Thyroid gland (tissue), 4 donors: ENCODE measurements around the gene SORL1-AS1.

ENCODE experiments used
- DNase-seq, 2 donors: peaks; one replicate each; pipeline ENCODE4 v3.0.0-alpha.2; 2019
- H3K27ac ChIP-seq, 3 donors: fragments of 200-600 bp; sonication (generic); 1 replicate in 2 of 3; 2 replicates in 1 of 3; pipeline ENCODE4 v1.5.1; 2016 to 2019; ENCODE audit warnings: mild to moderate bottlenecking in 1 of 3, moderate library complexity in 1 of 3
- H3K27me3 ChIP-seq: fragments of 200-600 bp; sonication (generic); one replicate; pipeline ENCODE4 v1.5.1; 2019
- H3K36me3 ChIP-seq, 2 donors: fragments of 200-600 bp; sonication (generic); one replicate each; pipeline ENCODE4 v1.5.1; 2016 to 2019
- H3K4me1 ChIP-seq, 2 donors: fragments of 200-600 bp; sonication (generic); one replicate each; pipeline ENCODE4 v1.5.1; 2017 to 2019
- H3K4me3 ChIP-seq, 3 donors: fragments of 200-600 bp; sonication (generic); replicated peaks in 1 of 3; 1 replicate in 2 of 3; 2 replicates in 1 of 3; pipeline ENCODE4 v1.5.1; 2016; ENCODE audit warnings: mild to moderate bottlenecking in 1 of 3
- H3K9me3 ChIP-seq: fragments of 200-600 bp; sonication (generic); one replicate; pipeline ENCODE4 v1.5.1; 2017
- CTCF ChIP-seq, 6 experiments: fragments of 200-600 bp in 3 of 6; fragments of 450-650 bp in 3 of 6; sonication (generic) in 3 of 6; IDR thresholded peaks; one replicate each; pipeline ENCODE4 v1.5.1; 2016 to 2019; ENCODE audit warnings: antibody characterized with exemption in 6 of 6, mild to moderate bottlenecking in 2 of 6, inconsistent platforms in 1 of 6, moderate library complexity in 1 of 6
- POLR2A ChIP-seq, 2 donors: fragments of 450-650 bp; IDR thresholded peaks; one replicate each; pipeline ENCODE4 v1.6.1; 2017; ENCODE audit warnings: antibody characterized with exemption in 2 of 2, mild to moderate bottlenecking in 2 of 2, moderate library complexity in 1 of 2
- WGBS, 2 donors: methylation state at CpG; one replicate each; pipeline ENCODE4 v1.1.5; 2017; 5-methylcytosine and 5-hydroxymethylcytosine counted together
- intact Hi-C: fragments of 100-400 bp; cut with DNase I; formaldehyde crosslinking; loops from one replicate; pipeline ENCODE4 v1.15.1; 2023

SORL1-AS1 gene

DNA sequence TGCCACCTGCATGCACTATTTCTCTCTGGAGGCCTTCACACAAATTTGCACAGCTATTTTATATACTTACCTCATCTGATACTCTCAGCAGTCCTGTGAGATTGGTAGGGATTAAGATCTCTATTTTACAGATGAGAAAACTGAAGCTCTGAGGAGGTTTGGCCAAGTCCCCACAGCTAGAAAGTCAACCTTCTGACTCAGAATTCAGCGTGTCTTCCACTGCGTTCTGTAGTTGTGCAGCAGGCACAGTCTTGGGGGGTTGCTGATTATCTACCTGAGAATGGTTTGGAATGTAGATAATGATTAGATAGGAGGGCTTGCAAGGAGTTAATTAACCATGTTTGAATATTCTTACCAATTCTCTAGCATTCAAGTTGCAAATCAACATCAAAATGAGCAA, 3.1 kb downstream of the SORL1-AS1 start:
- intact Hi-C loops = loop anchor here (10.0 kb wide), 1 partner anchor 125 kb away; no protein-coding TSS in a partner anchor
- WGBS, 2 donors = 91 to 92% methylated on average over 2 of the region's 2 CpGs
- H3K4me3 ChIP-seq = no peak overlapping the region
- H3K36me3 ChIP-seq = no peaks in the 10 kb centered on the region
- peaks cover 13 to 15% of the 10 kb centered on the region in 2 donors for H3K4me1 ChIP-seq
- no peaks in the 10 kb centered on the region for H3K27me3 ChIP-seq
- no peaks in the 10 kb centered on the region for H3K9me3 ChIP-seq
- no peak overlapping the region for H3K27ac ChIP-seq
- TF ChIP-seq CTCF (IDR thresholded peaks at IDR 0.05) (no peak), POLR2A (IDR thresholded peaks at IDR 0.05) (no peak)
- DNase-seq = no peak

- Histone ChIP-seq H3K36me3 (no peaks in the 10 kb centered on the region), H3K9me3 (no peaks in the 10 kb centered on the region), H3K27me3 (no peaks in the 10 kb centered on the region), H3K4me3 (no peak overlapping the region), H3K27ac (no peak overlapping the region), H3K4me1 (peaks cover 13 to 15% of the 10 kb centered on the region in 2 donors)
- no peak for DNase-seq
- intact Hi-C loops = no loop called here
- 88 to 99% methylated on average over 4 of the region's 4 CpGs for WGBS, 2 donors
- TF ChIP-seq CTCF (IDR thresholded peaks at IDR 0.05) (no peak), POLR2A (IDR thresholded peaks at IDR 0.05) (no peak)
Measured at GRCh38 chr11:121449123-121449522, 3.6 kb downstream of the SORL1-AS1 start.

GRCh38 chr11:121448431-121448941, 4.3 kb downstream of the SORL1-AS1 start:
- H3K27me3 ChIP-seq = no peaks in the 10 kb centered on the region
- no peak overlapping the region for H3K27ac ChIP-seq
- peaks cover 10 to 13% of the 10 kb centered on the region in 2 donors for H3K4me1 ChIP-seq
- no peaks in the 10 kb centered on the region for H3K36me3 ChIP-seq
- H3K4me3 ChIP-seq = no peak overlapping the region
- DNase-seq = no peak
- TF ChIP-seq CTCF (IDR thresholded peaks at IDR 0.05) (no peak), POLR2A (IDR thresholded peaks at IDR 0.05) (no peak)
- intact Hi-C loops = no loop called here
- no peaks in the 10 kb centered on the region for H3K9me3 ChIP-seq
- 90 to 96% methylated on average over 3 of the region's 3 CpGs for WGBS, 2 donors

GRCh38 chr11:121448011-121448410, 4.8 kb downstream of the SORL1-AS1 start:
- DNase-seq = no peak
- Histone ChIP-seq H3K27me3 (no peaks in the 10 kb centered on the region), H3K4me3 (no peak overlapping the region), H3K9me3 (no peaks in the 10 kb centered on the region), H3K4me1 (peaks cover 8 to 13% of the 10 kb centered on the region in 2 donors), H3K27ac (no peak overlapping the region), H3K36me3 (no peaks in the 10 kb centered on the region)
- TF ChIP-seq POLR2A (IDR thresholded peaks at IDR 0.05) (no peak), CTCF (IDR thresholded peaks at IDR 0.05) (no peak)
- intact Hi-C loops = no loop called here
- 94 to 98% methylated on average over 4 of the region's 4 CpGs for WGBS, 2 donors

DNA sequence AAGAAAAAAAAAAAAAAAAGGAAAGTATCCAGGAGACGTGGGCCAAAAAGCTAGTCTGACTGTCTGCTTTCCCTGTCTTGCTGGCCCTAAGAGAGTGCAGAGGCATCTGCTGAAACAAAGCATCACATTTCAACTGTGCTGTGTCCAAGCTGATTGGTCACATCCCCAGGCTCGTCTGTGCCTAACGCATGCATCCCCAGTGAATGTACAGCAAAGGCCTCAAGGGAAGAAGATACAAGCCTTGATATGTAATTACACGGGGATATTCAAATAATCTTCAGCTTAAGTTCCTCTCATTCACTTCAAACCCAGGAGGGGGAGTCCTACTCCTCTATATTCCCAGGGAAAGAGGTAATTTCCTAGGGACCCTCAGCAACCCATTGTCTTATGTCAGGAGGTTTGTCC, 6.0 kb downstream of the SORL1-AS1 start:
- DNase-seq = no peak
- Histone ChIP-seq H3K4me3 (no peak overlapping the region), H3K27ac (no peak overlapping the region), H3K9me3 (no peaks in the 10 kb centered on the region), H3K27me3 (no peaks in the 10 kb centered on the region), H3K36me3 (no peaks in the 10 kb centered on the region), H3K4me1 (peaks cover 4 to 13% of the 10 kb centered on the region in 2 donors)
- intact Hi-C loops = no loop called here
- TF ChIP-seq POLR2A (IDR thresholded peaks at IDR 0.05) (no peak), CTCF (IDR thresholded peaks at IDR 0.05) (peak in 1 of 6 experiments; percentile 8)
- WGBS, 2 donors = 46 to 48% methylated on average over 4 of the region's 4 CpGs
